ENCODE measurements around the gene GRPEL1. TPM values are rescaled to one million over a fixed set of nuclear protein-coding genes. Genes with fewer than 3 reads are reported as not detected.

Gene GRPEL1
- total and polyA plus RNA-seq, 10 of the 15 experiments (the other 5 are each of a cell fraction or from before 2014, with no cell fraction given), result 30.8 to 119 (median 67.6) TPM

- TF ChIP-seq STAT1 (conservative IDR thresholded peaks at IDR 0.05), result no peak
- no peak for TF ChIP-seq BHLHE40 (IDR thresholded peaks at IDR 0.05; ENCODE audit: borderline replicate concordance in 1 of 2, low read depth in 2 of 2, low read length in 1 of 2)
- no peak for TF ChIP-seq CHD4 (IDR thresholded peaks at IDR 0.05)
- no peak for TF ChIP-seq NRF1 (conservative IDR thresholded peaks at IDR 0.05; ENCODE audit: low read depth, low read length)
- no peak for TF ChIP-seq PBX3 (IDR thresholded peaks at IDR 0.05; ENCODE audit: insufficient replicate concordance, low read depth, low read length)
- TF ChIP-seq ASH2L (IDR thresholded peaks at IDR 0.05; ENCODE audit: borderline replicate concordance, low read depth), result no peak
- TF ChIP-seq FOXM1 (IDR thresholded peaks at IDR 0.05; ENCODE audit: low read depth, low read length), result no peak
- no peak for TF ChIP-seq FOXK2 (IDR thresholded peaks at IDR 0.05)
- no peak for TF ChIP-seq ZNF24 (IDR thresholded peaks at IDR 0.05)
- no peak for TF ChIP-seq SP1 (IDR thresholded peaks at IDR 0.05; ENCODE audit: low read depth, low read length)
- TF ChIP-seq RB1 (IDR thresholded peaks at IDR 0.05; ENCODE audit: borderline replicate concordance), result peak; percentile 25; the same call in 1 of the 2 replicates
- TF ChIP-seq MTA3 (IDR thresholded peaks at IDR 0.05; ENCODE audit: borderline replicate concordance, low read length), result no peak
- no peak for TF ChIP-seq GATAD2B (conservative IDR thresholded peaks at IDR 0.05; ENCODE audit: low read depth)
- no peak for TF ChIP-seq ZBTB40 (IDR thresholded peaks at IDR 0.05; ENCODE audit: borderline replicate concordance)
- no peak for TF ChIP-seq ATF3 (IDR thresholded peaks at IDR 0.05; ENCODE audit: borderline replicate concordance, extremely low read depth, low read depth, low read length)
- TF ChIP-seq ZNF217 (IDR thresholded peaks at IDR 0.05), result no peak
- no peak for TF ChIP-seq PAX5 (IDR thresholded peaks at IDR 0.05; ENCODE audit: borderline replicate concordance, low read depth, low read length)
- no peak for TF ChIP-seq CREM (IDR thresholded peaks at IDR 0.05; ENCODE audit: low read depth)
Measured at GRCh38 chr4:7070729-7071511, 3.1 kb upstream of the GRPEL1 start (continued).
